Spleen (tissue), 11 donors: Measurements from ENCODE around the gene NFAT5. TPM values are rescaled to one million over a fixed set of nuclear protein-coding genes. Genes with fewer than 3 reads are reported as not detected.

ENCODE experiments used
- DNase-seq: peaks from one replicate; pipeline ENCODE4 v3.0.0-alpha.2; 2020
- H3K27ac ChIP-seq, 8 donors: fragments of 200-600 bp; sonication (generic) in 7 of 8; 1 replicate in 4 of 8; 2 replicates in 4 of 8; pipeline versions ENCODE4 v1.5.0 to v1.8.0; 2016 to 2021; ENCODE audit warnings: inconsistent platforms in 4 of 8, mild to moderate bottlenecking in 4 of 8, moderate library complexity in 1 of 8
- H3K27me3 ChIP-seq, 7 donors: fragments of 200-600 bp; sonication (generic) in 6 of 7; replicated peaks in 1 of 7; 1 replicate in 4 of 7; 2 replicates in 3 of 7; pipeline versions ENCODE4 v1.5.0 to v1.8.0; 2016 to 2021; ENCODE audit warnings: inconsistent platforms in 3 of 7, mild to moderate bottlenecking in 1 of 7
- H3K36me3 ChIP-seq, 6 donors: fragments of 200-600 bp; sonication (generic) in 5 of 6; 1 replicate in 4 of 6; 2 replicates in 2 of 6; pipeline versions ENCODE4 v1.5.0 to v1.8.0; 2016 to 2021; ENCODE audit warnings: inconsistent platforms in 2 of 6
- H3K4me1 ChIP-seq, 6 donors: fragments of 200-600 bp; sonication (generic) in 5 of 6; 1 replicate in 3 of 6; 2 replicates in 3 of 6; pipeline versions ENCODE4 v1.5.0 to v1.8.0; 2016 to 2021; ENCODE audit warnings: inconsistent platforms in 3 of 6
- H3K4me3 ChIP-seq, 8 donors: fragments of 200-600 bp; sonication (generic) in 7 of 8; 1 replicate in 4 of 8; 2 replicates in 4 of 8; pipeline versions ENCODE4 v1.5.0 to v1.8.0; 2016 to 2021; ENCODE audit warnings: inconsistent platforms in 4 of 8, mild to moderate bottlenecking in 4 of 8, moderate library complexity in 2 of 8
- H3K9me3 ChIP-seq, 8 donors: fragments of 200-600 bp; sonication (generic) in 7 of 8; 1 replicate in 4 of 8; 2 replicates in 4 of 8; pipeline versions ENCODE4 v1.5.0 to v1.8.0; 2016 to 2021; ENCODE audit warnings: inconsistent platforms in 4 of 8
- POLR2A ChIP-seq, 3 donors: fragments of 450-650 bp; IDR thresholded peaks; one replicate each; pipeline ENCODE4 v1.5.1; 2017; ENCODE audit warnings: antibody characterized with exemption in 3 of 3, mild to moderate bottlenecking in 1 of 3
- POLR2AphosphoS5 ChIP-seq, 3 donors: sonication (generic); formaldehyde crosslinking; IDR thresholded peaks; one replicate each; pipeline ENCODE4 v1.5.1; 2017; ENCODE audit warnings: antibody characterized with exemption in 3 of 3
- WGBS, 5 donors: extraction: QIAGEN DNeasy Blood & Tissue Kit in 3 of 5; methylation state at CpG; one replicate each; pipeline versions ENCODE4 v1.1.5 to v1.1.7; 2013 to 2018; 5-methylcytosine and 5-hydroxymethylcytosine counted together
- intact Hi-C: fragments of 100-400 bp; cut with DNase I; formaldehyde crosslinking; loops from one replicate; pipeline ENCODE4 v1.15.0; 2023; ENCODE audit warnings: low total_unique reads
- polyA plus RNA-seq, 3 donors: library from polyadenylated mRNA; stranded (reverse); fragments of 200-250 nt; gene quantifications; one replicate each; pipeline ENCODE4 v1.2.1, GENCODE V29; 2013
- total RNA-seq, 7 donors: library from RNA; depleted of rRNA in 3 of 7; stranded (reverse); fragments of >200 nt in 3 of 7; fragmentation: NEBNext Ultra II Directional in 4 of 7; extraction: Animal tissue kit (Norgen Biotek cat#: 25700) in 4 of 7; gene quantifications; one replicate each; pipeline versions ENCODE4 v1.1.0 to v1.2.1, GENCODE V29; 2016 to 2021
- TF ChIP-seq, protein P1 (sequence below), 11 experiments: fragments of 200-600 bp in 7 of 11; fragments of 450-650 bp in 4 of 11; sonication (generic) in 4 of 11; IDR thresholded peaks in 8 of 11; conservative IDR thresholded peaks in 3 of 11; 1 replicate in 7 of 11; 2 replicates in 4 of 11; pipeline versions ENCODE4 v1.4.0 to v1.8.0; 2016 to 2021; ENCODE audit warnings: antibody characterized with exemption in 11 of 11, inconsistent platforms in 4 of 11, mild to moderate bottlenecking in 1 of 11
- donor health status: healthy with polysubstance abuse.
- donor health status: DM: no; HTN: no; CAD: no; lungs with moderate emphysema.
- donor health status: DM: no; HTN: no; CAD: no.
- donor health status: Bipolar disorder and iron deficiency.
- donor health status: healthy.
- donor health status: DM: no; HTN: no; CAD: no.
- donor health status: DM: yes; HTN: yes; CAD: no.

NFAT5 gene
- total and polyA plus RNA-seq, 10 donors = 0.79 to 96.8 (median 54.5) TPM

DNA sequence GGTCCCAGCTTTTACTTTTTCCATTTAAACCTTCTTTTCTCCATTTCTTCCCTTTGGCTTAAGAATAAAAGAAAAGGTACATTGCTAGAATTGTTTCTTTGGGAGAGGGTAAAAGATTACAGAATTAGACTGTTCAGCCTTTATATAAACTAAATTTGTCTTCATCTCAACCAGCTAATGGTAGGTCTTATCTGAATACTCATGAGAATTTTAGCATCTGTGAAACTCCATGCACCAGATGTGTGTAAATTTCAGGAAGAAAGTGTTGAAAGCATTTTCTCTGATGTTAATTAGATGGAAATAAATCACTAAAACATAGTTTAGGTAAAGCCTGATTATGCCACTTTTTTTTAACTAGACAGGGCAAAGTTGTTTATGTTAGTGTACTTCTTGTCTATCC, 135.7 kb downstream of the NFAT5 start:
- no peak for DNase-seq
- intact Hi-C loops = loop anchor here (10.0 kb wide), 1 partner anchor 307 kb away; no protein-coding TSS in a partner anchor
- no peak overlapping the region for H3K4me3 ChIP-seq
- peaks cover 0 to 5% (median 0%) of the 10 kb centered on the region in 6 donors for H3K4me1 ChIP-seq
- no peaks in the 10 kb centered on the region for H3K27me3 ChIP-seq
- peaks cover 0 to 80% (median 13%) of the 10 kb centered on the region in 6 donors for H3K36me3 ChIP-seq
- no peaks in the 10 kb centered on the region for H3K9me3 ChIP-seq
- no peak overlapping the region for H3K27ac ChIP-seq
- TF ChIP-seq POLR2AphosphoS5 (IDR thresholded peaks at IDR 0.05) (no peak), POLR2A (IDR thresholded peaks at IDR 0.05) (no peak)
- TF ChIP-seq, protein P1, sequence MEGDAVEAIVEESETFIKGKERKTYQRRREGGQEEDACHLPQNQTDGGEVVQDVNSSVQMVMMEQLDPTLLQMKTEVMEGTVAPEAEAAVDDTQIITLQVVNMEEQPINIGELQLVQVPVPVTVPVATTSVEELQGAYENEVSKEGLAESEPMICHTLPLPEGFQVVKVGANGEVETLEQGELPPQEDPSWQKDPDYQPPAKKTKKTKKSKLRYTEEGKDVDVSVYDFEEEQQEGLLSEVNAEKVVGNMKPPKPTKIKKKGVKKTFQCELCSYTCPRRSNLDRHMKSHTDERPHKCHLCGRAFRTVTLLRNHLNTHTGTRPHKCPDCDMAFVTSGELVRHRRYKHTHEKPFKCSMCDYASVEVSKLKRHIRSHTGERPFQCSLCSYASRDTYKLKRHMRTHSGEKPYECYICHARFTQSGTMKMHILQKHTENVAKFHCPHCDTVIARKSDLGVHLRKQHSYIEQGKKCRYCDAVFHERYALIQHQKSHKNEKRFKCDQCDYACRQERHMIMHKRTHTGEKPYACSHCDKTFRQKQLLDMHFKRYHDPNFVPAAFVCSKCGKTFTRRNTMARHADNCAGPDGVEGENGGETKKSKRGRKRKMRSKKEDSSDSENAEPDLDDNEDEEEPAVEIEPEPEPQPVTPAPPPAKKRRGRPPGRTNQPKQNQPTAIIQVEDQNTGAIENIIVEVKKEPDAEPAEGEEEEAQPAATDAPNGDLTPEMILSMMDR (IDR thresholded peaks at IDR 0.05 in 8 of 11, conservative IDR thresholded peaks at IDR 0.05 in 3 of 11) = no peak

DNA sequence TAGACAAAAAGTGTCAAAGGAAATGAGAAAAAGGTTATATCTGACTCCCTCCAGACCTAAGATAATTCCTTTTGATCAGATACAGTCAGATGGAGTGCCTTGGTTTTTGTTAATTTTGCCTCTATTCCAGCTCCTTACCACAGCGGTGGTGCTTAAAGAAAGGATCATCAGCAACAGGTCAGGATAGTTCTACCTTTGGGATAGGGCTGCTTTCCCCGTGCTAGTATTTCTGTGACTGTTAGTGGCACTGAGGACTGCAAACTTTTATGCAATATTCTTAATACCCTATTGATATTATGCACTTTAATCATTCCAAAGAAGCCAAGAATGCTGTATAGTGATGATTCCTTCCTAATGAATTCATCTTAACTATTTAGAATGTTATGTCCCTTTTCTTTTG, 136.1 kb downstream of the NFAT5 start:
- Histone ChIP-seq H3K4me1 (peaks cover 0 to 5% (median 0%) of the 10 kb centered on the region in 6 donors), H3K36me3 (peaks cover 0 to 76% (median 11%) of the 10 kb centered on the region in 6 donors), H3K4me3 (no peak overlapping the region), H3K27me3 (no peaks in the 10 kb centered on the region), H3K9me3 (no peaks in the 10 kb centered on the region), H3K27ac (no peak overlapping the region)
- TF ChIP-seq, protein P1 (IDR thresholded peaks at IDR 0.05 in 8 of 11, conservative IDR thresholded peaks at IDR 0.05 in 3 of 11) = no peak
- no peak for TF ChIP-seq POLR2A (IDR thresholded peaks at IDR 0.05)
- TF ChIP-seq POLR2AphosphoS5 (IDR thresholded peaks at IDR 0.05) = no peak
- intact Hi-C loops = loop anchor here (10.0 kb wide), 1 partner anchor 307 kb away; no protein-coding TSS in a partner anchor
- no peak for DNase-seq
- WGBS, 5 donors = 91 to 94% (median 94%) methylated on average over 2 of the region's 2 CpGs

DNA sequence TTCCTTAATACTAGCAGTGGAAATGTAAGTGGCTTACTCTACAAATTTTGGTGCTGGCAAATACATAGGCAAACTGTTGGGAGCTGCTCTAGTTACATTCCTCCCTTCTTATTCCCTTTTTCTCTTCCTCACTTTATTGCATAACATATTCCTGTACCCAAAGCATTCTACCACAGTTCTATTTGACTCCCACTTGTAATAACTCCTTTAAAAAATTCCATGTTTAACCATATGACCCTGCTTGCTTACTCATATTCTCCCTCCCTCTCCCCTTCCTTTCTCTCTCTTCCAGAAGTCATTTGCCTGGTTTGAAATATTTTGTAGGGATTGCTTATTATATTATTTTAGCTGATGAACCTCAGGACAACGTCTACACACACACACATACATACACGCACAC, 137.9 kb downstream of the NFAT5 start:
- Histone ChIP-seq H3K27ac (peak overlapping the region in 2 of 8 donors; percentile 20 to 43), H3K36me3 (peaks cover 0 to 76% (median 6%) of the 10 kb centered on the region in 6 donors), H3K4me1 (peaks cover 0 to 5% (median 0%) of the 10 kb centered on the region in 6 donors), H3K27me3 (no peaks in the 10 kb centered on the region), H3K4me3 (no peak overlapping the region), H3K9me3 (no peaks in the 10 kb centered on the region)
- intact Hi-C loops = loop anchor here (10.0 kb wide), 1 partner anchor 309 kb away; no protein-coding TSS in a partner anchor
- WGBS, 5 donors = 78 to 89% (median 84%) methylated on average over 2 of the region's 2 CpGs
- DNase-seq = no peak
- TF ChIP-seq, protein P1 (IDR thresholded peaks at IDR 0.05 in 8 of 11, conservative IDR thresholded peaks at IDR 0.05 in 3 of 11) = no peak
- TF ChIP-seq POLR2AphosphoS5 (IDR thresholded peaks at IDR 0.05) (no peak), POLR2A (IDR thresholded peaks at IDR 0.05) (no peak)

DNA sequence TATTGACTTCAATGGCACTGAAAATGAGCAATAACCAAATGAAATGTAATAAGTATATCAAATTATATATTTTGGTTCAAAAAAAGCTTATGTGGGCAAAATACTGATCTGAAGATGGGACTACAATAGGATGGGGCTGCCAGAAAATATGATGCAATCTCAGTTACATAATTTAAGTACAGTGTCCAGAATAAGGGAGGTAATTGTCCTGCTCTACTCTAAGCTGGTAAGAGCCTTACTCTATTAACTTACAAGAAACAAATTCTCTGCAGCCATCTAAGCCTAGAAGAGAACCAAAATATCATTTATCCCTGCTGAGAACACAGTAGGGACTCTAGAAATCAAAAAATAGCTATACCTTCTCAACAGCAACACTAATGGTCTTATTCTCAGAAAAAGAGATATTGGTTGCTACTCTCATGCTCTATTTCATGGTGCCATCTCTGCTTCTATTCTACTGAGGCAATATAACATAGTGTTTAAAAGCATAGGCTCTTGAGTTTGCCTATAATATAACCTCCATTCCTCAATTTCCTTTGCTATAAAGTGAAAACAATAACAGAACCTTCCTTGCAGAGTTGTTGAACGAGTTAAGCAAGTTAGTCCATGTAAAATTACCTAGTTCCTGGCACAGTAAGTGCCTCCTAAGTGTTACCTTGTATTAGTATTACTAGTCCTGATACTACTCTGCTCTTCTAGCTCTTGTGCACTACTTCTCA, 140.6 kb downstream of the NFAT5 start:
- Histone ChIP-seq H3K4me1 (peaks cover 0 to 4% (median 0%) of the 10 kb centered on the region in 6 donors), H3K27me3 (no peaks in the 10 kb centered on the region), H3K9me3 (no peaks in the 10 kb centered on the region), H3K27ac (peak overlapping the region in 1 of 8 donors; percentile 11), H3K4me3 (no peak overlapping the region), H3K36me3 (peaks cover 0 to 69% (median 2%) of the 10 kb centered on the region in 6 donors)
- no peak for DNase-seq
- no peak for TF ChIP-seq POLR2A (IDR thresholded peaks at IDR 0.05)
- TF ChIP-seq, protein P1 (IDR thresholded peaks at IDR 0.05 in 8 of 11, conservative IDR thresholded peaks at IDR 0.05 in 3 of 11) = no peak
- TF ChIP-seq POLR2AphosphoS5 (IDR thresholded peaks at IDR 0.05) = no peak
- WGBS, 5 donors = 85 to 92% (median 88%) methylated on average over 1 of the region's 1 CpG
- intact Hi-C loops = loop anchor here (5.0 to 10.0 kb wide), 2 partner anchors 46 to 312 kb away; partner anchors contain the start of gene NOB1
